Panc1 (cell line): ENCODE data around the gene SLC16A3. TPM values are rescaled to one million over a fixed set of nuclear protein-coding genes. Genes with fewer than 3 reads are reported as not detected.

Experiments used
- ATAC-seq: fragments of 200-7000 bp; cut with Tn5 transposase; 2 replicates; pipeline ENCODE4 v1.9.1; 2020; ENCODE audit warnings: mild to moderate bottlenecking, moderate library complexity
- BruUV-seq: library from RNA; stranded (reverse); fragments of 400-500 nt; replicated peaks from 2 replicates; lab custom pipeline; 2021; lab: Mats Ljungman, UMichigan
- CTCF ChIA-PET: fragments of 300-600 bp; sonication (Branson Sonifier 250); formaldehyde crosslinking; loops from one replicate; lab custom pipeline; 2022; ENCODE audit warnings: antibody characterized with exemption; lab: Charles Lee
- POLR2A ChIA-PET: fragments of 300-600 bp; sonication (Branson Sonifier 250); formaldehyde crosslinking; loops from one replicate; lab custom pipeline; 2022; ENCODE audit warnings: antibody characterized with exemption; lab: Charles Lee
- DNase-seq: peaks from one replicate; pipeline ENCODE4 v3.0.0-alpha.2; 2010; ENCODE audit warnings: low read depth, low spot score
- H3K27ac ChIP-seq: 2 replicates; pipeline ENCODE4 v1.5.1; 2011; ENCODE audit warnings: mild to moderate bottlenecking, low read length, inconsistent platforms
- H3K27me3 ChIP-seq: fragments of 200-500 bp; sonication (Bioruptor generic); 2 replicates; pipeline ENCODE4 v1.6.0; 2014; ENCODE audit warnings: low read length, inconsistent platforms; ENCODE audit not compliant: control insufficient read depth, insufficient read depth
- H3K36me3 ChIP-seq: fragments of 200-500 bp; sonication (Bioruptor generic); 2 replicates; pipeline ENCODE4 v1.5.1; 2014; ENCODE audit warnings: inconsistent platforms, mild to moderate bottlenecking, low read length, moderate library complexity; ENCODE audit not compliant: control insufficient read depth, insufficient read depth
- H3K4me1 ChIP-seq: 2 replicates; pipeline ENCODE4 v1.5.1; 2011; ENCODE audit warnings: inconsistent platforms, mild to moderate bottlenecking, low read length, moderate library complexity; ENCODE audit not compliant: control insufficient read depth, insufficient read depth
- H3K4me3 ChIP-seq, 2 experiments: 2 replicates each; pipeline ENCODE4 v1.5.1; 2011 to 2012; ENCODE audit warnings: low read depth in 2 of 2, low read length in 2 of 2, mild to moderate bottlenecking in 2 of 2, inconsistent platforms in 1 of 2, moderate library complexity in 1 of 2
- H3K9me3 ChIP-seq: fragments of 200-500 bp; sonication (Bioruptor generic); 2 replicates; pipeline ENCODE4 v1.5.1; 2014; ENCODE audit warnings: low read depth, mild to moderate bottlenecking, inconsistent platforms, low read length, moderate library complexity; ENCODE audit not compliant: control insufficient read depth, insufficient read depth
- POLR2AphosphoS5 ChIP-seq: IDR thresholded peaks from 2 replicates; pipeline ENCODE4 v1.6.1; 2012; ENCODE audit warnings: mild to moderate bottlenecking, low read depth, low read length, moderate library complexity
- REST ChIP-seq, 2 experiments: IDR thresholded peaks; 2 replicates each; pipeline ENCODE4 v1.6.1; 2011 to 2012; ENCODE audit warnings: low read depth in 2 of 2, control low read depth in 1 of 2, low read length in 1 of 2, mild to moderate bottlenecking in 1 of 2, moderate library complexity in 1 of 2; ENCODE audit not compliant: insufficient read depth in 1 of 2
- SIN3A ChIP-seq: IDR thresholded peaks from 2 replicates; pipeline ENCODE4 v1.6.1; 2012; ENCODE audit warnings: low read depth, mild to moderate bottlenecking, low read length, moderate library complexity, borderline replicate concordance; ENCODE audit not compliant: insufficient read depth
- TCF7L2 ChIP-seq: IDR thresholded peaks from 2 replicates; pipeline ENCODE4 v1.6.1; 2011; ENCODE audit warnings: mild to moderate bottlenecking, low read depth, low read length, inconsistent platforms
- in situ Hi-C: cut with HindIII; loops from 2 replicates; pipeline ENCODE4 v1.10.0; 2016; ENCODE audit warnings: low sequenced_read_pairs, low pct_unique_long_range_greater_than_20kb
- intact Hi-C: fragments of 100-400 bp; cut with micrococcal nuclease; formaldehyde crosslinking; loops from one replicate; pipeline ENCODE4 v1.10.0; 2022; ENCODE audit not compliant: unreplicated experiment
- total RNA-seq: library from RNA; stranded (reverse); gene quantifications from one replicate; pipeline ENCODE4 v1.2.1, GENCODE V29; 2021; ENCODE audit not compliant: unreplicated experiment
- TF ChIP-seq, protein P1 (sequence below): fragments of 450-650 bp; IDR thresholded peaks from 2 replicates; pipeline ENCODE4 v1.5.1; 2017; ENCODE audit warnings: mild to moderate bottlenecking

The SLC16A3 gene
- total RNA-seq, 1 experiment from 2014 or later = 581 TPM

- BruUV-seq = no TSS peak
- Histone ChIP-seq H3K36me3 (peaks cover 15% of the 10 kb centered on the region), H3K27me3 (no peaks in the 10 kb centered on the region), H3K4me1 (peaks cover 44% of the 10 kb centered on the region), H3K4me3 (no peak overlapping the region), H3K27ac (peak overlapping the region; percentile 86), H3K9me3 (no peaks in the 10 kb centered on the region)
- no peak for DNase-seq
- ChIA-PET CTCF (no interaction called here), POLR2A (no interaction called here)
- ATAC-seq = no peak
- in situ Hi-C loops = no loop called here
- no peak for TF ChIP-seq SIN3A
- TF ChIP-seq TCF7L2 = no peak
- TF ChIP-seq REST (IDR thresholded peaks at IDR 0.05; ENCODE audit: insufficient read depth in 1 of 2, low read depth in 2 of 2, low read length in 1 of 2) = no peak
- TF ChIP-seq, protein P1, sequence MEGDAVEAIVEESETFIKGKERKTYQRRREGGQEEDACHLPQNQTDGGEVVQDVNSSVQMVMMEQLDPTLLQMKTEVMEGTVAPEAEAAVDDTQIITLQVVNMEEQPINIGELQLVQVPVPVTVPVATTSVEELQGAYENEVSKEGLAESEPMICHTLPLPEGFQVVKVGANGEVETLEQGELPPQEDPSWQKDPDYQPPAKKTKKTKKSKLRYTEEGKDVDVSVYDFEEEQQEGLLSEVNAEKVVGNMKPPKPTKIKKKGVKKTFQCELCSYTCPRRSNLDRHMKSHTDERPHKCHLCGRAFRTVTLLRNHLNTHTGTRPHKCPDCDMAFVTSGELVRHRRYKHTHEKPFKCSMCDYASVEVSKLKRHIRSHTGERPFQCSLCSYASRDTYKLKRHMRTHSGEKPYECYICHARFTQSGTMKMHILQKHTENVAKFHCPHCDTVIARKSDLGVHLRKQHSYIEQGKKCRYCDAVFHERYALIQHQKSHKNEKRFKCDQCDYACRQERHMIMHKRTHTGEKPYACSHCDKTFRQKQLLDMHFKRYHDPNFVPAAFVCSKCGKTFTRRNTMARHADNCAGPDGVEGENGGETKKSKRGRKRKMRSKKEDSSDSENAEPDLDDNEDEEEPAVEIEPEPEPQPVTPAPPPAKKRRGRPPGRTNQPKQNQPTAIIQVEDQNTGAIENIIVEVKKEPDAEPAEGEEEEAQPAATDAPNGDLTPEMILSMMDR = no peak
- no peak; the same call in 1 of the 2 replicates for TF ChIP-seq POLR2AphosphoS5
- intact Hi-C loops = no loop called here
These were observed 19.2 kb downstream of the SLC16A3 start for GRCh38 chr17:82247856-82248671.

GRCh38 chr17:82248815-82249674 is 20.2 kb downstream of the SLC16A3 start:
- BruUV-seq = no TSS peak
- no peaks in the 10 kb centered on the region for H3K27me3 ChIP-seq
- H3K4me3 ChIP-seq = no peak overlapping the region
- ATAC-seq (no peak), DNase-seq (no peak)
- ChIA-PET CTCF (no interaction called here), POLR2A (no interaction called here)
- in situ Hi-C loops = no loop called here
- no peaks in the 10 kb centered on the region for H3K9me3 ChIP-seq
- TF ChIP-seq TCF7L2 (no peak), REST (IDR thresholded peaks at IDR 0.05; ENCODE audit: insufficient read depth in 1 of 2, low read depth in 2 of 2, low read length in 1 of 2) (no peak), SIN3A (no peak), POLR2AphosphoS5 (no peak)
- TF ChIP-seq, protein P1 = no peak
- H3K36me3 ChIP-seq = peaks cover 19% of the 10 kb centered on the region
- intact Hi-C loops = no loop called here
- H3K4me1 ChIP-seq = peaks cover 35% of the 10 kb centered on the region
- H3K27ac ChIP-seq = no peak overlapping the region
